H1 (cell line): ENCODE measurements around the gene SLC25A12.

Experiments used
- CTCF ChIP-seq, 3 experiments: IDR thresholded peaks; 1 replicate in 2 of 3; 2 replicates in 1 of 3; pipeline versions ENCODE4 v1.5.1 to v1.6.1; 2011; ENCODE audit warnings: low read length in 3 of 3, mild to moderate bottlenecking in 3 of 3, inconsistent platforms in 2 of 3, low read depth in 1 of 3, moderate library complexity in 1 of 3; ENCODE audit not compliant: insufficient read depth in 1 of 3; ENCODE audit errors: control extremely low read depth in 1 of 3
- JUN ChIP-seq: IDR thresholded peaks from 2 replicates; pipeline ENCODE4 v1.6.1; 2011; ENCODE audit warnings: low read depth, mild to moderate bottlenecking, improper control_type of control experiment, low read length
- MAX ChIP-seq: IDR thresholded peaks from 2 replicates; pipeline ENCODE4 v1.6.1; 2012; ENCODE audit warnings: inconsistent platforms
- POLR2AphosphoS5 ChIP-seq: IDR thresholded peaks from 2 replicates; pipeline ENCODE4 v1.6.1; 2011; ENCODE audit warnings: low read depth, low read length
- SUZ12 ChIP-seq: fragments of 200-600 bp; sonication (generic); IDR thresholded peaks from 2 replicates; pipeline ENCODE4 v1.6.1; 2012; ENCODE audit warnings: mild to moderate bottlenecking, inconsistent platforms, low read length, moderate library complexity, mixed read lengths
- TAF1 ChIP-seq: IDR thresholded peaks from 2 replicates; pipeline ENCODE4 v1.6.1; 2011; ENCODE audit warnings: mild to moderate bottlenecking, low read depth, low read length

- TF ChIP-seq POLR2AphosphoS5 (no peak), TAF1 (no peak), SUZ12 (no peak), CTCF (IDR thresholded peaks at IDR 0.05; ENCODE audit: control extremely low read depth in 1 of 3, insufficient read depth in 1 of 3, low read depth in 1 of 3, low read length in 3 of 3) (no peak), MAX (no peak), JUN (no peak)
Observed at GRCh38 chr2:171855401-171855800, 38.6 kb downstream of the SLC25A12 start.
